NCI-H2107 treated with DMSO at 0.1 percent for 48 hours (cell line): ENCODE results near the gene HOXC11.

Experiments
- DNase-seq: peaks from one replicate; lab custom pipeline; 2025; ENCODE audit not compliant: unreplicated experiment; lab: John Stamatoyannopoulos, UW

Gene HOXC11

DNA sequence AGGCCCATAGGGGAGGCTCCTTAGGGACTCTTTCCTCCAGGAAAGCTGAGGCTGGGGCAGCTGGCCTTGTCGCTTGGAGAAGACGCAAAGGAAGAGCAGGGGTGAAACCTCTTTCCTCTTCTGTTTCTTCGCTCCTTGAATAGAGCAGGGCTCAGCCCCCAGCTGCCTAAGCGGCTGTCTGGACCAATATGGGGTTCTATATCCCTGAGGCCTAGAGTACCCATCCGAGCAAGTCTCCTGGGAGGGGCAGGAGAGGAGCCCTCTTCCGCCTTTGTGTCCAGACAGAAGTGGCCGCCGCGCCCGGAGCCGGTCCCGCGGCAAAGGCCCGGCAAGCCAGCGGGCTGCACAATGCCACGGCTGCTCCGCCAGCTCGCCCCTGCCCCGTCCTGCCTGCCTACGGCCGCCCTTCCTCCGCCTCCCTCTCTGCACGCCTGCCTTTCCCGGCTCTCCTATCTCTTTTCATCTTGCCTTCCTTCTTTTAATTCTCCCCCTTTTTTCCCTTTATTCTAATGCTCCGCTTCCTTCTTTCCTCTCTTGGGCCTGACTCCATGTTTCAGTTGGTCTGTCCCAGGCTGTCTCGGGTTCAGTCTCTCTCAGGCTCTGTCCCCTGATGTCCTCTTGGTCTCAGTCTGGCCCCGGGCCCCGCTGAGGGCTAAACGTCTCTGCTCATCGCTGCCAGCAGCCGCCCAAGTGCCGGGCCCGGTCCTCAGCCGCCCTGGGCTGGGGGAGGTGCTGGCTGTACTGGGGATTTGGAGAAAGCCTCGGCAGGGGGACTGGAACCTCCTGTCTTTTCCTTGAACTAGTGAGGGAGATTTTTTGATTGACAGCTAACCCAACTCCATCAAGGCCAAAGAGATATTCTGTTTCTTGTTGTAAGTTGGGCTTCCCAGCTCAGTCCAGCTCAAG, 24.5 kb downstream of the HOXC11 start:
- DNase-seq, result no peak

DNA sequence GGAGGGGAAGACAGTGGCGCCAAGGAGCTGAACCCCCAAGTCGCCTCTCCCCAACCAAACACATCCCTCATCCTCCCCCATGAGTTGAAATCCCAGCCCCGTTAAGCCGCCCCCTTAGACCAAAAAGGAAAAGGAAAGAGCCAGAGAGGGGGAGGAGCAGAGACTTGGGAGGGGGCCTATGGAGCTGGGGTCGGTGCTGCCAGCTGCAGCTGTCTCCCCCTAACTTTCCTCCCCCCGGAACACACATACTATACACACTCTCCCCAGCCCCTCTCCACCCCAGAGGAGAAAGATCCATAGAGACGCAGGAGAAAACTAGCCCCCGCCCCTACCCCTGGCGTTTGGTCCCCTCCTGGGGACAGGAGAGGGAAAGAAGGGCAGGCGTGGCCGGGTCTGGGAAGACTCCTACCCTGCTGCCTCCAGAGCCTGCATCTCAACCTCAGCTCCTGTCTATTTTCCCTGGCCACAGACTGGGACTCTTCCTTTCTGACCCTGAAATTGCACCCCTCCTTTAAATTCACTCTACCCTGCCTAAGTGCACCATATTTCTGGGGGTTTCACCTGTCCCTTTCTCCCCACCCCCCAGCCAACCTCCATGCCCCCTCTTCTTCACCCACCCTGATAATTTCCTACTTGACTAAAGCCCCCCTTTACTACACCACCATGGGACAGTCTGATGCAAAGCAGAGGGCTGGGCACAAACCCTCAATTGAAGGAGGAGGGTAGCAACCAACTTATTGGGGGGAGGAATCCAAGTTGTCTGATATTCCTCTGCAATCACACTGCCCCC, 25.4 kb downstream of the HOXC11 start:
- no peak for DNase-seq

DNA sequence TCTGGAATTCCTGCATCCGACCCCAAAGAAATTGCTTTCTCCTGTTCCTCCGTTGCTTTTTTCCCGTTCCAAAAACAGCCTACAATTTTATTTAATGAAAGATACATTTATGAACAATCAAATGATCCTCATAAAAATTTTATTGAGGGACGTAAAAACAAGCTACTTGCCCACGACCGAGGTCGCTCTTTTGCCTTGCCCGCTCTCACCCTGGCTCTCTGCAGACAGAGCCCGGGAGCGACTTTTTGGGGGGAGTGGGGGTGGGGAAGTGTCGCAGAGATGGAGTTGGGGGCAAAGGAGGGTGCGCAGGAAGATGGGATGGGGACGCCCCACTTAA, 25.9 kb downstream of the HOXC11 start:
- no peak for DNase-seq

DNA sequence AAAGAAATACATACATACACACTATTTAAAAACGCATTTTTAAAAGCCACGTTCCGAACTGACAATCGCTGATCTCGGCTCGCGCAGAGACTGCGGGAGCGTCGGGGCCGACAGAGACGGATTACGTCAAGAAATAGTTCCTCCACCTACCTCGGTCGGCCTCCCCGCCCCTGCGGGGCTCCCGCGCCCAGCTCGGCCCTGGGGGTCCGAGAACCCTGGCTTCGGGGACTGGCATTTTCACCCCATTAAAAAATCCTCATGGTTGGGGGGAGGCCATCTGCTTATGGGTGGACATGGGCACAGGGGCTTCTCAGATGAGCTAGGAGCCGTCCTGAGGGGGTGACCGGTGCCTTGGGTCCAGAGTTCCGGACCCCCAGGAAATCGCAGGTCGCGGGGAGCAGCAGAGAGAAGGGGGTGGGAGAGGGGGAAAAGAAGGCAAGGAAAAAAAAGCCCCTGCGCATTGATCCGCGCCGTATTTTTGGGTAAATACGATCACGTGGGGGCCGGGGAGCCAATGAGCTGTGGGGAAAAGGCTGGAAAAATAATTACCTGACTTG, 26.7 kb downstream of the HOXC11 start:
- no peak for DNase-seq

DNA sequence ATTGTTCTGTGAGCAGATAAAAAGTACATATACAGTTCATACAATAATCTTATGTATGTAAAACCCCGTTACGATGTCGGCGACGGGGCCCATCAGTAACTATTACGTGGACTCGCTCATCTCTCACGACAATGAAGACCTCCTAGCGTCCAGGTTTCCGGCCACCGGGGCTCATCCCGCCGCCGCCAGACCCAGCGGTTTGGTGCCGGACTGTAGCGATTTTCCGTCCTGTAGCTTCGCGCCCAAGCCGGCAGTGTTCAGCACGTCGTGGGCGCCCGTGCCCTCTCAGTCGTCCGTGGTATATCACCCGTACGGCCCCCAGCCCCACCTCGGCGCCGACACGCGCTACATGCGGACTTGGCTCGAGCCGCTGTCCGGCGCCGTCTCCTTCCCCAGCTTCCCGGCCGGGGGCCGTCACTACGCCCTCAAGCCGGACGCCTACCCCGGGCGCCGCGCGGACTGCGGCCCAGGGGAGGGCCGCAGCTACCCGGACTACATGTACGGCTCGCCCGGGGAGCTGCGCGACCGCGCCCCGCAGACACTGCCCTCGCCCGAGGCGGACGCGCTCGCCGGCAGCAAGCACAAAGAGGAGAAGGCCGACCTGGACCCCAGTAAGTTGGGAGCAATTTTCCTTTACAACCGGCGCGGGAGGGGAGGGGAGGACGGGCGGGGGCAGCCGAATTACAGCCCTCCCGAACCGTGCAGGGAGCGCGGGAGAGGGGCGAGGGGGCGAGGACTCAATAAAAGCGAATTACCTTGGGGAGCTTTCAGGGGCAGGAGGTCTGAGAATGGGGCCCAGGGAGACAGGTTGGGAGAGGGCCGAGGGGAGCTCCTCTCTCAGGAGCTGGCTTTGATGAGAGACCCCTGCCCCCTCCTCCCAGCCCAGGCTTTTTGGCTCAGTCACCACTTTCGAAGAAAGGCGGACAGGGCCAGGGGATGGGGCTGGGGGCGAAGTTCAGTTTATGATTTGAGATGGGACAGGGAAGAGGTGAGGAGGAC, 27.5 kb downstream of the HOXC11 start, which contains the start of gene HOXC9:
HOXC9 (plus strand) TSS at position 46 of the 999 bp plus-strand sequence; CDS start at position 74, 28 bp downstream.
- DNase-seq, result no peak

DNA sequence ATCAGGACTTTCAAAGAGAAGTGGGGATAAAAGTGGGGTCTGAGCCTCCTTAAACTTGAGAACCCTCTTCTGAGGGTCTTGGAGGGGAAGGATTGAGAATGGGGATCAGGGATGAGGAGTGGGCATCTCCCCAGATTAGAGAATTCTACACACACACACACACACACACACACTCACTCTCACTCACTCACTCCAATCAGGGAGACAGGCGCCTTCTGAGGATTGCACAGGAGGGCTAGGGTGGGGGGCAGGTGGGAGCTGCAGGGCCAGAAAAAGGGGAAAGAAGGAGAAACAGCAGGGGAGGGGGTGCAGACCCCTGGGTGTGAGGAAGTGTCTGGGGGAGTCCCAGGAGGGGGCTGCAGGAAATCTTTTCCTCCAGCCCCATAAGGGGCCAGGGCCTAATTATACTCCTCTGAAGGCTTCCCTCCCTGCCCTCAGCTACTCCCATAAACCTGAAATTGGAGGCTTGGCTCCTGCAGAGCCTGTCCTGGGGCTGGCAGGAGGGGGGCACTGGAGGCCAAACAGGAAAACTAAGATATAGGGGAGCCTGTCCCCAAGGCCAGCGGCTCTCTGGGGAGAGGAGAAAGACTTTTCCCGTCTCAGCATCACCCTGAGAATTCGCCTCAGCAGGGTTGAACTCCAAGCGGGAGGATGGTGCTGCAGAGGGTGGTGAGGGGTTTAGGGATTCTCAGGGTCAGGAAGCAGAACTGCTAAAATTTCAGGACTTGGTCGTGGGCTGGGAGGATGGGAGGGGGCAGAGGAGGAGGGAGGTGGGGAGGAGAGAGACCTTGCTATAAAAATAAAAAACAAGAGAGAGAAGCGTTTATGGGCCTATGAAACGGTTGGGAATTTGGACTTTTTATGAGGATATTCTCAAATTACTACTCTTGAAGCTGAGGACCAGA, 28.6 kb downstream of the HOXC11 start:
- DNase-seq, result no peak

DNA sequence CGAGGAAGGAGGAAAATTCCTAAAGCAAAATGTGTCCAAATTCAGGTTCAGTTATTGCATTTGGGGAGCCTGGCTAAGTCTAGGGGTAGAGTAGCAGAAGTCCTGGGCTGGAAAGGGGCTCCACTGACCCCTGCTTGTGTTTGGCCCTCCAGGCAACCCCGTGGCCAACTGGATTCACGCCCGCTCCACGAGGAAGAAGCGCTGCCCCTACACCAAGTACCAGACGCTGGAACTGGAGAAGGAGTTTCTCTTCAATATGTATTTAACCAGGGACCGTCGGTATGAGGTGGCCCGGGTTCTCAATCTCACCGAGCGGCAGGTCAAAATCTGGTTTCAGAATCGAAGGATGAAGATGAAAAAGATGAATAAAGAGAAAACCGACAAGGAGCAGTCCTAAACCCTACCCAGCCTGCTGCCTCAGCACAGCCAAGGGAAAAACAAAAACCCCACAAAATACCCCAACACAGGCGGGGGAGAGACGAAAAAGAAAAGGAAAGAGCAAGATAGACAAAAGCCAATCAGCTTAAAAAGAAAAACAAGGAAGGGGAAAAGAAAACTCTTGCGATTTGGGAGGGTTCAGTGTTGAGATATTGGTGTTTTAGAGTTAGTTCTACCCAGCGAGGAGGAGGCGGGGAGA, 29.5 kb downstream of the HOXC11 start:
- no peak for DNase-seq

DNA sequence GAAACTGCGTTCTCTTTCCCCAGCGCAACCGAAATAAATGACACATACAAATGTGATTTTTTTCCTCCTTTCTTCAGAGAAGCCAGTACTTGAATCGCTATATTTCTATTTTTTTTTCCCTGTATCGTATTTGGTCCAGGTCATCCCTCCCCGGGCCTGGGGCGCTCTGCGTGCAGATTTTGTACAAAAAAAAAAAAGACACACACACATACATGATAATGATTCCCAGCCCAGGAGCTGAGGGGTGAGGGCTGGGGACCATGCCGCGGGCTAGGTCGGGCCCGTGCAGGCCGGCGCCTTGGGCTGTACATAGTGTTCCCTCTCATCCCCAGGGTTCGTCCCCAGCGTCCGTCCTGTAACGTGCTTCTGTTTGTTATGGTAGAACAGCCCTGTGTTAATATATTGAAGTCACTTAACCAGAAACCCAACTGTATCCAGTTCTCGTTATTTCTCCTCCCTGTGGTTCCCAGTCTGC, 30.0 kb downstream of the HOXC11 start:
- DNase-seq, result no peak

DNA sequence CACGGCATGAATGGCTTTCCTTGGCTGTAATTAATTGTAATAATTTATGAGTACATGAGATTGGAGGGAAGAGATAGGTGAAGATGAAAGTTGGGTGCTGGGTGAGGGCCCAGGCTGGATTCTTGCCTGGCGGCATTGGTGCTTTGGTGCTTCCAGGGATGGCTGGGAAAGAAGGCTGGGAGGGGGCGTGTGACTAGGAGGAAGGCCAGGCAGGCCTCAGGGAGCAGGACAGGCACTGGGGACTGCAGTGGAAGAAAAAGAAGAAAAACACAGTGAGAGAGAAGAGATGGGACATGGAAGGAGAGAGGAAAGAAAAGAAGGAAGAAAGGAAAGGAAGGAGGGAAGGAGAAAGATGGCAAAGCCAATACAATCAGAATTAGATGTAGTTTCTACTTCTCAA, 30.7 kb downstream of the HOXC11 start:
- no peak for DNase-seq

DNA sequence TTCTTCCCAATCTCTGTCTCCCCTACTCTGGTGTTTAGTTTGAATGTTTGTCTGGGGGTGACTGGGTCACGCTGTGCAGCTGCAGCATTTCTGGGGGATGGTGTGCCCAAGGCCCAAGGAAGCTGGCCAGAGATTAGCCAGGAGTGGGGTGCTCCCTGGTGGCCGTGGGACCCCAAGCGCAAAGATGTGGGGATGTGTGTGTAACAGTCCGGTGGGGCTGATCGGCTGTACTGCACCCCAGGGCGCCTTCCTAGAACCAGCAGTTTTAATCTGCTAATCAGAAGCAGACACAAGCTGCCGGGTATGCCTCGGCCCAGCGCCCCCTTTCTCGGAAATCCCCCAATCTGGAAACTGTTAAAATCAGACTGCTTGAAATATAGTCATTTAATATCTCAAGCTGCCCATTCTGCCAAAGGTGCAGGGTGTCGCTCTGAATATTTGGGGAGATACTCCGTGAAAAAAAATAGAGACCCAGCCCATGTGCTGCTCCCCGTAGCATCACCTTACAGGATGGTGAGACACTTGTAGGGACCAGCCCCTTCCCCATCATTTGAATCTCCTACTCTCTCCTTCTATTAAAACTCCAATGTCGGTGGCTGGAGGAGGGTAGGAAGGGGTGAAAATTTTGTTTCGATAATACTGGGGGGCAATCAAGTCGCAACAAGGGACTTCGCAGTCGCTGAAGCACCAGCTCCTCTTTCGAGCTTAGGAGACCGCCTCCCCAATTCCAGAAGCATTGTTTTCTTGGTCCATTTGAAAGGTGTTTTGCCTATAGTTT, 31.3 kb downstream of the HOXC11 start:
- no peak for DNase-seq

DNA sequence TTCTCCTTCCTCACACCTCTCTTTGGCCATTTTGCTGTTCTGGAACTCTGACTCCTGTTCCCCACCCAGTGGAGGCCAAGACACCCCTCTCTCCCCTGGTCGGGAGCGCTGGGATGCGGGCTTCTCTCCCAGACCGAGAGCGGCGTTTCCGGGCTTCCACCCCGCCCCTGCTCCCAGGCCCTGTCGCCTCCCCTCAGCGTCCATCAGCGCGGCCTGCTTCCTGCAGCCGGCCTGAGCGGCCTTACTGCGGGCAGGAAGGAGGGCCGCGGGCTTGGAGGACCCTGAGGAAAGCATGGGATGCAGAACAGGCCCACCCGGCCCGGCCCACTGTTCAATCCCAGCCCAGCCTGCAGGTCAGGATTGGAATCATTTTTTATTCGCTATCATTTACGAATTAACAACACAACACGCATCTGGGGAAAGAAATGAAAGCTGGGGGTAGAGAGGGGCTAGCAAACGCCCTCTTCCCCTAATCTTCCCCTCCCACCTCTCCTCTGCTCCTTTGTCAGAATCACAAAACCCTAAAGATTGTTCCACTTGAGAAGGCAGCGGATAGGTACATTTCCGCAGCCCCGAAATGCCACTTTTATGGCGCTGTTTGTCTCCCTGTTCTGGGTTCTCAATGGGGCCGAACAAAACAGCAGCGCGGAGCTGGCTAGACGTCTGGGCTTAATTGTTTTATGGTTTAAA, 32.1 kb downstream of the HOXC11 start:
- DNase-seq, result no peak

DNA sequence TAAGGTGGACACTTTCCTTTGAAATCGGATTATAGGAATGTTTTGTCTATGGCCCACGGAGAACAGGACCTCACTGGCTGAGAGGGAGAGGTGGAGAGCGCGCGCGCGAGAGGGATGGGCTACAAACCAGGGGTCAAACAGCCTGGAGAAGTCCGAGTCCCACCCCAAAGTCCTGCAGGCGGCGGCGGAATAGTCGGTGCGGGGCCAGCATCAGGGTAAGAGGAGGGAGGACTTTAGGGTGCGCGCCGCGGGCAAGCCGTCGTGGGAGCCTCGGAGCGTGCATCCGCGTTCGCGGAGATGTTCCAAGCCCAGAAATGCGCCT, 32.6 kb downstream of the HOXC11 start:
- no peak for DNase-seq

DNA sequence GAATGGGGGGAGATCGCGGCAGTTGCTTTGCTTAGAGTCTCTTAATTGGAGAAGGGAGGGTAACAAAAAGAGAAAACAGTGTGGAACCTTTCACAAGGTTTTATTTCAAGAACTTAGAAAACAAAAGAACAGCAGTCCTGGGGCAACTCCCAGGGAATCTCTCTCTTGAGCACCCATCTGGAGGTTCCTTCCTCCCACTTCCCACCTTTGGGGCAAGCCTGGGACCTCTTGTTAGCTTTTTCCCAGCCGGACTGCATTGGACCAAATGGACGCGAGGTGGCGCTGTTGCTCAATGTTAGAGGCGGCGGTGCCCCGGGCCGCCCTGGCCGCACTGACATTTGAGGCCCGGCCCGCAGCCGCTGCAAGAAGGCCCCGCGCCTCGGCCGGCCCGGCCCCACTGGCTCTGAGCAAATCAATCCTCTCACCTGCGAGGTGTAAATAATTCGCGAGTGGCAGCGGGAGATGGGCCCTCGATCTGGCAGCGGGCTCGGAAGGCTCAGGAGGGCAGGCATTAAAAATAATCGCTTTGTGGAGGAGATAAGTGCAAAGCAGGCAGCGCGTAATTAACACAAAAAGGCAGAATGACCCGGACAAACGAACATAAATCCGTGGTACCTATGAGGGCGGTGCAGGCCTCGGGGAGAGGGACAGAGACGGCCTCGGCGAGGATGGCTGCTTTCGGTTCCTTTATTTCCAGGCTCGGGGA, 33.1 kb downstream of the HOXC11 start:
- DNase-seq, result peak; percentile 26

DNA sequence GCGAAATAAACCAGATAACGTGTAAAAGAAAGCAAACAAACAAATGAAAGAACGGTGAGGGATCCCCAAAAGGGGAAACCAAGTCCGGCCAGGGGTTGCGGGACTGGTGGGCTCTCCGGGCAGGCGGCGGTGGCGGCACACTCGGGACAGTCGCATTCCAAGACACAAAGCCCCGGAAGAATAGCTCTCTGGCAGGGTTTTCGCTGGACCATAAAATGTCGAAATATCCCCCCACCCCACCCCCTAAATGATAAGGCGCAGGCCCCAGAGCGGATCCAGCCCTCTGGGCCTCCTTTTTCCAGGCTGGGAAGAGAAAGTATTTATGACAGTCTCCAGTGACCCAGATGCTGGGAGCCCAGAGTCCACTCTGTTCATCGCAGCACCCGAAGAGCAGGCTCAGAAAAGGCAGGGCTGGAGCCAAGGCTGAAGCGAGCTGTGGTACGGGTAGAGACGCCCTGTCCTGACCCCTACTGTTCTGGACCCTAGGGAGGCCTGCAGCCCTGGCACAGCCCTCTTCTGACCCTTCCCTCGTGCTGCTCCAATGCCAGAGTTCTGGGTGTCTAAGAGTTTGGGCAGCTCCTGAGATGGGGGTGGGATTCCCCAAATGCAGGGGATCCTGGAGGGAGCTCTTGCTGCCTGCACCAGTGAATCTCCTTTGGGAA, 33.8 kb downstream of the HOXC11 start:
- no peak for DNase-seq

DNA sequence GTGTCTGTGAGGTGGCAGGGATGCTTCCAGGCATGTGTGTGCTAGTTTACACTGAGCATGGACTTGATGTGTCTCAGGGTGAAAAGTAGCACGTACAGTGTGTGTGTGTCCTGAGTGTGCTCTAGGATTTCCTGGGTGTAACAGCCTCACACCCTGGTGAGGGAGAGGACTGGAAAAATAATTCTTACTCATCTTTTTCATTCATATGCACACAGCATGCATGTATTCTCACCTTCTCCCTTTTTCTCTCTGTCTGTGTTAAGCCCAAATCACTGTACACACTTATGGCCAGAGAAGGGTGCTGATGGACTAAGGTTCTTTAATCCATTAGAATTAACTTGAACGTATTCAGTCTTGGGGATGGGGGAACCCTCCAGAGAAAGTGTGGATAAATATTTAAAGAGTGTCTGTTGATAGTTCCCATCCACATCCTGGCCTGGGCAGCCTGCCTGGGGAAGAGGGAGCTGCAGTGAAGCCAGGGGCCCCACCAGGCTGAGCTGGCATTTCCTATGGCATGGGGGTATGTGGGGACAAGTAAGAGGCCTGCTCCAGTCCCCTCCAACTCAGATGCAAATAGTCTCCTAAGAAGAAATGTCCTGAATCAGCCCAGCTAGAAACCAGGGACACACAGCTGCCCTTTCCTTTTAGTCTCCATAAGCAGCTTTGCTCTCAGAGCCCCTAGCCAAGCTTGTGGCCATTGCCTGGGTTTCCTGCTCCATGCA, 34.8 kb downstream of the HOXC11 start:
- DNase-seq, result no peak

DNA sequence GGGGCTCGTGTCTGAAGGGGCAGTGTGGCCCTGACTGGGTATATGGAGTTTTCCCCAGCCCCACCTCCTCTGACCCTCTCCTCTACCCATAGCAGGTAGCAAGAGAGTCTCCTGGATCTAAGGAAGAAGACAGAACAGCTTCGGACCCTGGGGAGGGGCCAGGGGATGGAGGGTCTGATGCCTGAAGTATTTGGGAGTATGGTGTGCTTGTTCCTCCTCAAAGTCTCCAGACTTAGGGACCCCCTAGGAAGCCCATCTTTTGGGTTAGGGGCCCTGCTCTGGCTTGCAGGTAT, 35.3 kb downstream of the HOXC11 start:
- DNase-seq, result no peak
